Muscle of leg (tissue), 9 donors: ENCODE results near the gene CSNK2A1. TPM values are rescaled to one million over a fixed set of nuclear protein-coding genes. Genes with fewer than 3 reads are reported as not detected.

ENCODE experiments used
- polyA plus RNA-seq, 8 donors: library from polyadenylated mRNA; unstranded; fragments of 120-200 nt; gene quantifications; one replicate each; pipeline versions ENCODE4 v1.2.1 to v1.2.3, GENCODE V29; 2013; ENCODE audit warnings: inconsistent platforms in 1 of 8, low replicate concordance in 1 of 8; ENCODE audit not compliant: insufficient read length in 8 of 8, insufficient read depth in 1 of 8
- total RNA-seq: library from RNA; stranded (reverse); fragments of 120-200 nt; gene quantifications from one replicate; pipeline ENCODE4 v1.2.4, GENCODE V29; 2013

Gene CSNK2A1
- total and polyA plus RNA-seq, 9 donors: 85.9 to 123 (median 94.1) TPM

Other genes with a start within 250 kb of the CSNK2A1 start
- gene ZCCHC3, start 246.2 kb downstream of the CSNK2A1 start, total RNA-seq: 22.4 TPM
- gene ZCCHC3, start 246.2 kb downstream of the CSNK2A1 start, polyA plus RNA-seq: 10 to 100 TPM; 29.2 to 41.4 (median 37.2) TPM
- 5.9 TPM for gene SOX12, start 218.2 kb downstream of the CSNK2A1 start, total RNA-seq
- 10 to 100 TPM; 19.9 to 27.7 (median 25.3) TPM for gene SOX12, start 218.2 kb downstream of the CSNK2A1 start, polyA plus RNA-seq
- gene NRSN2, start 196.7 kb downstream of the CSNK2A1 start, total RNA-seq: 12.4 TPM
- 10 to 100 TPM; 28.3 to 33.6 (median 31.2) TPM for gene NRSN2, start 196.7 kb downstream of the CSNK2A1 start, polyA plus RNA-seq
- 3.5 TPM for gene TRIB3, start 163.0 kb downstream of the CSNK2A1 start, total RNA-seq
- 1 to 10 TPM; 2.8 to 5.7 (median 4.0) TPM for gene TRIB3, start 163.0 kb downstream of the CSNK2A1 start, polyA plus RNA-seq
- 31.0 TPM for gene RBCK1, start 135.5 kb downstream of the CSNK2A1 start, total RNA-seq
- gene RBCK1, start 135.5 kb downstream of the CSNK2A1 start, polyA plus RNA-seq: 10 to 100 TPM; 40.0 to 69.1 (median 54.8) TPM
- gene TBC1D20, start 81.3 kb downstream of the CSNK2A1 start, total RNA-seq: 23.6 TPM
- 10 to 100 TPM; 27.6 to 37.8 (median 30.0) TPM for gene TBC1D20, start 81.3 kb downstream of the CSNK2A1 start, polyA plus RNA-seq
- 5.9 TPM for gene TCF15, start 66.5 kb upstream of the CSNK2A1 start, total RNA-seq
- 1 to 10 TPM; 3.5 to 7.9 (median 5.4) TPM for gene TCF15, start 66.5 kb upstream of the CSNK2A1 start, polyA plus RNA-seq
- gene SRXN1, start 109.4 kb upstream of the CSNK2A1 start, total RNA-seq: 11.6 TPM
- 10 to 100 TPM in 6 of 8 donors, 1 to 10 TPM in 2; 8.4 to 13.7 (median 10.6) TPM for gene SRXN1, start 109.4 kb upstream of the CSNK2A1 start, polyA plus RNA-seq
- gene SCRT2, start 132.0 kb upstream of the CSNK2A1 start, total RNA-seq: not detected
- gene SCRT2, start 132.0 kb upstream of the CSNK2A1 start, polyA plus RNA-seq: under 1 TPM in 1 of 8 donors, not detected in 7; 0.05 TPM
- gene SLC52A3, start 224.7 kb upstream of the CSNK2A1 start, total RNA-seq: 0.22 TPM
- under 1 TPM; 0.26 to 0.69 (median 0.50) TPM for gene SLC52A3, start 224.7 kb upstream of the CSNK2A1 start, polyA plus RNA-seq